ENCODE data around the gene BID.

Gene BID

DNA sequence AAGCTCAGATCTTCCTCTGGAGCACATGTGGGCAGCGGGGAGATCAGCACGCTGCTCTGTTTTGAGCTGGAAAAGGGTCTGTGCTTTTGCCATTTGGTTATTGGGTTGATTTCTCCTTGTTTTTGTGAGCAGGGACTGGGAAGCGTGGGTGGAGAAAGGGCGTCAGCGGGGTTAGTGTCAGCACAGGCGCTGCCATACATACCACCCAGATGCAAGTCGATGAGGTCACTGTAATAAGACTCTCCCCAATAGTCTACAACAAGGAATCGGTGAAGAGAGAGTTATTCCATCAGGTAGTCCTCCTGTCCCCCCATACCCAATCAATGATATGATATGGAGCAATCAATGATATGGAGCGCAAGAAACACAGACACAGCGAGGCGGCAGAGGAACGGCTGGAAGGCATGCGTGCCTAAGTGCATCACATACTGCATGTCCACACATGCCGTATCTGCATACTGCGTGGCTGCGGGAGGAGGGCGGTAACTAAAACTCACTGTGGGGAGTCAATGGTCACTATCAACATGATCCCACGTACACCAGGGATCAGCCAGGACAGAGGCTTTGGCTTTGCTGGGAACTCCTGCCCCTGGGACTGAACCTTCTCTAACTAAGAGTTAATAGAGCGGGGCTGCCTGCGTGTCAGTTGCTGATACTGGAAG, 29.5 kb upstream of the BID start:
- no peak for TF ChIP-seq CTCF (IDR thresholded peaks at IDR 0.05; ENCODE audit: extremely low read depth, missing control alignments)
- no peak for DNase-seq (ENCODE audit: low spot score)

DNA sequence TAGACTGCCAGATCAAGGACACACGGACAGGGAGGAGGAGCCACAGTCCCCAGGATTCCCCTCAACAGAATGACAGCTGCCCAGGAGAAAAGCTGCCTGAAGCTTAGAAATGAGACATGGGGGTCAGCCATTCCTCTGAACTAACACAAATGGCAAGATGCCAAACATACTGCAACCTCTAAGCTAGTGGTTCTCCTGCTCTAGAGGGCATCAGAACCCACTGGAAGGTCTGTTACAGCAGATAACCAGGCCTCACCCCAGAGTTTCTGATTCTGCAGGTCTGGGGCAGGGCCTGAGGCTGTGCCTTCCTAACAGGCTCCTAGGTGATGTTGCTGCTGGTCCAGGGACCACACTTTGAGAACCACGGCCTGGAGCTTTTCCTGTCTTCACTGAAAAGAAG, 28.6 kb upstream of the BID start:
- no peak for DNase-seq (ENCODE audit: low spot score)
- TF ChIP-seq CTCF (IDR thresholded peaks at IDR 0.05; ENCODE audit: extremely low read depth, missing control alignments) = no peak

DNA sequence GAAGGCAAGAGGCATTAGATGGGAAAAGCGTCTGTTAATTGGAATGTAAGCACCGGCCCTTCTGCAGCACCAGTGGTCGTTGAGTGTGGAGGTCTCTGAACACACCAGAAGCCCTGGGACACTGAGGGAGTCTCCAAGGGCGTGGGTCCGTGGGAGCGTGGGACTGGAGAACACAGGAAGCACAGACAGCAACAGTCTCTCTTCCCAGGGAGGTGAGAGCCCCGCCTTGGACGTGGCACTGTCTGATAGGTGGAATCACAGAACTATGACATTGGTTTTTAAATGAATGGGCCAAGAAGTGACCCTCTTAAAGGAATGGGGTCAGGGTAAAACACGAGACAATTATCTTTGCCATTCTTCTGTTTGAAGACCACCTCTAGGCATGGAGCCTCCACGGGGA, 28.1 kb upstream of the BID start:
- DNase-seq (ENCODE audit: low spot score) = no peak
- no peak for TF ChIP-seq CTCF (IDR thresholded peaks at IDR 0.05; ENCODE audit: extremely low read depth, missing control alignments)

- no peak for TF ChIP-seq CTCF (IDR thresholded peaks at IDR 0.05; ENCODE audit: extremely low read depth, missing control alignments)
- peak; percentile 82 for DNase-seq (ENCODE audit: low spot score)
Measured at GRCh38 chr22:17797721-17798559, 23.7 kb upstream of the BID start.

GRCh38 chr22:17796695-17797094, 22.4 kb upstream of the BID start:
- no peak for TF ChIP-seq CTCF (IDR thresholded peaks at IDR 0.05; ENCODE audit: extremely low read depth, missing control alignments)
- no peak for DNase-seq (ENCODE audit: low spot score)

DNA sequence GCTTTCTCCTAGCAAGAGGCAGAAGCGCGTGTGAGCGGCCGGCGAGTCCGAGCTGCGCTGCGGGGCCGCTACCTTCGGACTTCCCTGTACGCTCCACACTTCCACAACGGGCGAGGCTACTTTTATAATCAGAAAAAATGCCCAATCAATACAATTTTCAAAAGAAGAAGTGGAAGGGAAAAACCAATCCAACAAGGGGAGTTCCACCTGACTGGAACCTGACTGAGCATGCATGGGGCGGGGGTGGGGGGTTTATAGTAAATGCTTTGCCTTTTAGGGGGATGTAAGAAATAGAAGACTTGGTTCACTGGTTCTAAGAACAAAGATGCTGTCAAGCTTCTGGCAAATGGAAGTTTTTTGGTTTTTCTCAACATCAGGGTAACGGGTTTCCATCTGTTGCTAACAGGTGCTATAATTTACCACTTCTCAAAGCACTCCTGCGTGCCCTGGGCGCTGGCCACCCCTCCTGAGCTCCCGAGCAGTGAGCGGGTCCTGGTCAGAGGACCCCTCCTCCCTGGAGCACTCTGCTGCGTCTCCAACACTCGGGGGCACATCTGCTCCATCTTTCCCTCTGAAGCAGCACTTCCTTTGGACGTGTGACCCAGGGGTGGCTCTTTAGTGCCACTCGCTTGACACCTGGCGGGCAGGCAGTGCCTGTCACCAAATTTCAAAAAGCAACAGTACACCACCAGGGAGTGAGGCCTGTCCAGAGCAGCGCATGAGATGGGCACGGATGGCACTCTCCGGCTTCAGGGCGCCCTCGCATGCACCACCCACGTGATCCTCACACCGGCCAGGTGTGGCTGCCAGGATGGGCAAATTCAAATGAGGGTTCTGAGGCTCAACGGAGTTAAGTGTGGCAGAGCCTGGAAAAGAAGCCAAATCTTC, 21.6 kb upstream of the BID start:
- no peak for TF ChIP-seq CTCF (IDR thresholded peaks at IDR 0.05; ENCODE audit: extremely low read depth, missing control alignments)
- DNase-seq (ENCODE audit: low spot score) = peak; percentile 79

All from GM20000 (cell line).